ENCODE data around the gene DPP3. TPM values are rescaled to one million over a fixed set of nuclear protein-coding genes. Genes with fewer than 3 reads are reported as not detected.

DPP3 gene
- total and polyA plus RNA-seq, 2 donors (not counting 1 experiment from before 2014, with no cell fraction given): 33.6 to 39.6 TPM

DNA sequence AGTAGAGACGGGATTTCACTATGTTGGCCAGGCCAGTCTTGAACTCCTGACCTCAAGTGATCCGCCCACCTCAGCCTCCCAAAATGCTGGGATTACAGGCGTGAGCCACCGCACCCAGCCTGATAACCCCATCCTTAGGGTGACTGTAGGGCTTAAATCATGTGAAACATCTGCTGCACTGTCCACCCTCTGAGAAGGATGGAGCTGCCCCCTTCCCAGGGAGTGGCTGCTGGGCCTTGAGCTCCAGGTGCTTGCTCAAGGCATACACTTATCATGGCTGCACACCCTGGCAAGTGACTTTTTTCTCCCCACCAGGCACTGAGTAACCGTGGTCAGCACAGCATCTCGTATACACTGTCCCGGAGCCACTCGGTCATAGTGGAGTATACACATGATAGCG lies 8.2 kb upstream of the DPP3 start:
- H3K79me2 ChIP-seq (ENCODE audit: control insufficient read depth, insufficient read depth, low read length): no peaks in the 10 kb centered on the region
- H3K27me3 ChIP-seq (ENCODE audit: control insufficient read depth, insufficient read depth, low read length): no peaks in the 10 kb centered on the region
- DNase-seq (ENCODE audit: low read depth in 2 of 2): no peak

GRCh38 chr11:66473167-66473566 lies 7.1 kb upstream of the DPP3 start:
- Histone ChIP-seq H3K4me3 (replicated peaks in 1 of 4; ENCODE audit: control extremely low read depth in 1 of 4, insufficient read depth in 1 of 4, low read depth in 3 of 4, low read length in 4 of 4) (no peak overlapping the region), H3K4me2 (ENCODE audit: extremely low read depth, insufficient read depth, low read length) (no peak overlapping the region), H2AFZ (ENCODE audit: low read length) (no peak overlapping the region), H4K20me1 (ENCODE audit: control insufficient read depth, extremely low read depth, insufficient read depth, low read length) (no peaks in the 10 kb centered on the region), H3K27me3 (ENCODE audit: control insufficient read depth, insufficient read depth, low read length) (no peaks in the 10 kb centered on the region), H3K36me3 (ENCODE audit: control insufficient read depth, insufficient read depth, low read length) (peaks cover 9% of the 10 kb centered on the region), H3K79me2 (ENCODE audit: control insufficient read depth, insufficient read depth, low read length) (no peaks in the 10 kb centered on the region), H3K9me3 (ENCODE audit: control insufficient read depth, insufficient read depth, low read depth, low read length) (no peaks in the 10 kb centered on the region), H3K27ac (ENCODE audit: insufficient read depth, low read length) (no peak overlapping the region), H3K9ac (ENCODE audit: insufficient read depth, low read length) (no peak overlapping the region), H3K4me1 (ENCODE audit: control insufficient read depth, extremely low read depth, insufficient read depth, low read length) (no peaks in the 10 kb centered on the region)
- TF ChIP-seq, protein P1, sequence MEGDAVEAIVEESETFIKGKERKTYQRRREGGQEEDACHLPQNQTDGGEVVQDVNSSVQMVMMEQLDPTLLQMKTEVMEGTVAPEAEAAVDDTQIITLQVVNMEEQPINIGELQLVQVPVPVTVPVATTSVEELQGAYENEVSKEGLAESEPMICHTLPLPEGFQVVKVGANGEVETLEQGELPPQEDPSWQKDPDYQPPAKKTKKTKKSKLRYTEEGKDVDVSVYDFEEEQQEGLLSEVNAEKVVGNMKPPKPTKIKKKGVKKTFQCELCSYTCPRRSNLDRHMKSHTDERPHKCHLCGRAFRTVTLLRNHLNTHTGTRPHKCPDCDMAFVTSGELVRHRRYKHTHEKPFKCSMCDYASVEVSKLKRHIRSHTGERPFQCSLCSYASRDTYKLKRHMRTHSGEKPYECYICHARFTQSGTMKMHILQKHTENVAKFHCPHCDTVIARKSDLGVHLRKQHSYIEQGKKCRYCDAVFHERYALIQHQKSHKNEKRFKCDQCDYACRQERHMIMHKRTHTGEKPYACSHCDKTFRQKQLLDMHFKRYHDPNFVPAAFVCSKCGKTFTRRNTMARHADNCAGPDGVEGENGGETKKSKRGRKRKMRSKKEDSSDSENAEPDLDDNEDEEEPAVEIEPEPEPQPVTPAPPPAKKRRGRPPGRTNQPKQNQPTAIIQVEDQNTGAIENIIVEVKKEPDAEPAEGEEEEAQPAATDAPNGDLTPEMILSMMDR (conservative IDR thresholded peaks at IDR 0.05 in 1 of 2, IDR thresholded peaks at IDR 0.05 in 1 of 2; ENCODE audit: low read depth in 1 of 2, low read length in 2 of 2): no peak
- no peak for TF ChIP-seq EZH2 (IDR thresholded peaks at IDR 0.05; ENCODE audit: low read length, missing control alignments)
- DNase-seq (ENCODE audit: low read depth in 2 of 2): no peak

More for the DNA sequence above, 8.2 kb upstream of the DPP3 start:
- no peak overlapping the region for H3K4me2 ChIP-seq (ENCODE audit: extremely low read depth, insufficient read depth, low read length)
- H4K20me1 ChIP-seq (ENCODE audit: control insufficient read depth, extremely low read depth, insufficient read depth, low read length): no peaks in the 10 kb centered on the region
- TF ChIP-seq, protein P1 (conservative IDR thresholded peaks at IDR 0.05 in 1 of 2, IDR thresholded peaks at IDR 0.05 in 1 of 2; ENCODE audit: low read depth in 1 of 2, low read length in 2 of 2): no peak
- TF ChIP-seq EZH2 (IDR thresholded peaks at IDR 0.05; ENCODE audit: low read length, missing control alignments): no peak
- H3K4me1 ChIP-seq (ENCODE audit: control insufficient read depth, extremely low read depth, insufficient read depth, low read length): peaks cover 5% of the 10 kb centered on the region
- peaks cover 9% of the 10 kb centered on the region for H3K36me3 ChIP-seq (ENCODE audit: control insufficient read depth, insufficient read depth, low read length)
- no peaks in the 10 kb centered on the region for H3K9me3 ChIP-seq (ENCODE audit: control insufficient read depth, insufficient read depth, low read depth, low read length)
- H3K9ac ChIP-seq (ENCODE audit: insufficient read depth, low read length): no peak overlapping the region
- H2AFZ ChIP-seq (ENCODE audit: low read length): no peak overlapping the region
- H3K4me3 ChIP-seq (replicated peaks in 1 of 4; ENCODE audit: control extremely low read depth in 1 of 4, insufficient read depth in 1 of 4, low read depth in 3 of 4, low read length in 4 of 4): no peak overlapping the region
- no peak overlapping the region for H3K27ac ChIP-seq (ENCODE audit: insufficient read depth, low read length)

DNA sequence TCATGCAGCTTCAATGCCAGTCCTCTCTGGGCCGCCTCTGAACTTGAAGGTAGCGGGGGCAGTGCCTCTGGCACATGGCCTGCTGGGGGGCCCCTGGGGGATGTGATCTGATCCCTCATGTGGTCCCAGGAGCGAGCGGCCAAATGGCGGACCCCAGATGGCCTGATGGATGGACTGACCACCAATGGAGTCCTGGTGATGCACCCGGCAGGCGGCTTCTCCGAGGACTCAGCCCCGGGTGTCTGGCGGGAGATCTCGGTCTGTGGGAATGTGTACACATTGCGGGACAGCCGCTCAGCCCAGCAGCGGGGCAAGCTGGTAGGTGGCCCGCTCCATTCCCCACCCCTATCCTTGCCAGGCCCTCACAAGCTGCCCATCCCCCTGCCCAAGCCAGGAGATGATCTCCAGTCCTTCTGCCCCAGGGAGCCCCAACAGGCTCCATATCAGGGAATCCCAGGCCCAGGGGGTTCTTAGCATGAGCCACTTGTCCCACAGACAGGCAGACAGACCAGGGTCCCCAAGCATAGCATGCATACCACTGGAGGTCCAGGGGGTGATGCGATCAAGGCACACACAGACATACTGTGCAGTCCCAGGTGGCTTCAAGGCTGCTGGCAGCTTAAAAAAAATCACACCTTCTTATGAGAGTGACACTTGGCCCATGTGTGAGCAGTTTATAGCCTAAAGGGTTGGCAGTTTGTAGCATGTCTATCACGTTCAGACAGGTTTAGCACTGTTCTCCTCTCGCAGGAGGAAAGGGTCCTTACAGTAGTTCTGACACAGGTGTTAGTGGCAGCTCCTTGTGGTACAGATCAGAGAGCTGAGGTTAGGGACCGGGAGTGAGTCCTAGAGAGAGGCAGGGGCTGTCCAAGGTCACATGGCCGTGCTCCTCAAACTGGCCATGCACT lies 6.4 kb upstream of the DPP3 start:
- Histone ChIP-seq H4K20me1 (ENCODE audit: control insufficient read depth, extremely low read depth, insufficient read depth, low read length) (no peaks in the 10 kb centered on the region), H3K4me2 (ENCODE audit: extremely low read depth, insufficient read depth, low read length) (no peak overlapping the region), H3K79me2 (ENCODE audit: control insufficient read depth, insufficient read depth, low read length) (no peaks in the 10 kb centered on the region), H3K27me3 (ENCODE audit: control insufficient read depth, insufficient read depth, low read length) (no peaks in the 10 kb centered on the region), H3K27ac (ENCODE audit: insufficient read depth, low read length) (no peak overlapping the region), H3K4me1 (ENCODE audit: control insufficient read depth, extremely low read depth, insufficient read depth, low read length) (peaks cover under 1% of the 10 kb centered on the region), H3K4me3 (replicated peaks in 1 of 4; ENCODE audit: control extremely low read depth in 1 of 4, insufficient read depth in 1 of 4, low read depth in 3 of 4, low read length in 4 of 4) (no peak overlapping the region), H3K9me3 (ENCODE audit: control insufficient read depth, insufficient read depth, low read depth, low read length) (no peaks in the 10 kb centered on the region), H3K9ac (ENCODE audit: insufficient read depth, low read length) (no peak overlapping the region), H2AFZ (ENCODE audit: low read length) (no peak overlapping the region), H3K36me3 (ENCODE audit: control insufficient read depth, insufficient read depth, low read length) (peaks cover 9% of the 10 kb centered on the region)
- TF ChIP-seq, protein P1 (conservative IDR thresholded peaks at IDR 0.05 in 1 of 2, IDR thresholded peaks at IDR 0.05 in 1 of 2; ENCODE audit: low read depth in 1 of 2, low read length in 2 of 2): no peak
- no peak for TF ChIP-seq EZH2 (IDR thresholded peaks at IDR 0.05; ENCODE audit: low read length, missing control alignments)
- no peak for DNase-seq (ENCODE audit: low read depth in 2 of 2)

Measured in fibroblast of lung (primary cell).